Measurements from ENCODE around the gene DIP2C.

DNA sequence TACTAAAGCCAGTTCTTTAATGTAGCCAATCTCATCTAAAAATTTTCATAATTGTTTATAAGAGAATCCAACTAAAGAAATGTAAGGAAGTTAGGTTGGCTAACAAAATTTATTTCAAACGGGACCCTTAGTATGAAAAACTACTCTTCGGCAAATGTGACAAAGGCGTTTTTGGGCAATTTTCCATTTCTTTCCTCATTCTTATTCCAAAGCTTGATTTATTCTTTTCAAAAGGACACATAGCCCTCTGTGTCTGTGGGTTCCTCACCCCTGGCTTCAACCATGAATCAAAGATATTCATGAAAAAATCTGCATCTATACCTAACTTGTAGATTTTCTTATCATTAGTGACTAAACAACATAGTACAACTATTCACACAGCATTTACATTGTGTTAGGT is 358.3 kb downstream of the DIP2C start:
- no peak for TF ChIP-seq CTCF (IDR thresholded peaks at IDR 0.05)
- TF ChIP-seq POLR2AphosphoS5 (IDR thresholded peaks at IDR 0.05): no peak
- no peak for TF ChIP-seq POLR2A (IDR thresholded peaks at IDR 0.05)

Data from transverse colon (tissue), 4 donors.